Measurements from ENCODE around the gene PTGFRN.

The PTGFRN gene

DNA sequence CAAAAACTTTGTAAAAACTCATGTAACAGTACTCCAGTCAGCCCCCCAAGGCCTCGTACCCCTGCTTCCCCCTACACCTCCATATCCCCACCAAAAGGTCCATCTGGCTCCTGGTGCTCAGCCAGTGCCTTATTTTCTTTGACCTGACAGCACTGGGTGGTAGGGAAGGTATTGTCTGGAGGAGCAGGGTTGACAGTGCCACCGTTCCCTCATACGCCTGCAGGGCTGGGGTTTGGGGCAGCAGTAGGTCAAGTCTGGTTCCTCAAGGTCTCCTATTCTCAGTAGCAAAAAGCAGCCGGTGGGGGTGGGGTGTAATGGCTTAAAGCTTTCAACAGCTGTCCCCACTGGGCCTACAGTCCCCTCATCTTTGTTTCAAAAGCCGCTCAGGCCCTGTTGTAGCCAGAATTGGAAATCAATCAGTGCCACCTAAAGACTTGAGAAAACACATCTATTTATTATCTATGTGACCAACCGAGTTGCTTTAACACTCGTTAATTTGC lies 125.1 kb downstream of the PTGFRN start:
- no peak for DNase-seq (ENCODE audit: low spot score)

DNA sequence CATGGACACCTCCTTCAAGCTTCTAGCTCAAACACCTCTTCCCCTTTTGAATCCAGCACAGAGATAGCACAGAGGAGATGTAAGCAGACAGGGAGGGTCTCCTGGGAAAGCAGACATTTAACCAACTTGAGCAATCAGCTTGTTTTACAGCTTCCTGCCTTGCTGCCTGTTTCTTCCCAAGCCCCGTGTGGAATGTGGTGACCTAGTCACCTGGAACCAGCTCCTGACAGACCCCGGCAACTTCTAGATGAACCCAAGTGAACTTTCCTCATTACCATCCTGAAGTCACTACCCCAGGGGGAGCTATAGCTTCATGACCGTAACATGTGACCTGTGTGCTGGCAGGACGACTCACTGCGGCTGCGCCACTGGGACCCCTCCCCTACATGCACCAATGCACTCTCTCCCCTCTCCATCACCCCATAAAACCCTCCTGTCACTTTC lies 126.3 kb downstream of the PTGFRN start:
- DNase-seq (ENCODE audit: low spot score): no peak

DNA sequence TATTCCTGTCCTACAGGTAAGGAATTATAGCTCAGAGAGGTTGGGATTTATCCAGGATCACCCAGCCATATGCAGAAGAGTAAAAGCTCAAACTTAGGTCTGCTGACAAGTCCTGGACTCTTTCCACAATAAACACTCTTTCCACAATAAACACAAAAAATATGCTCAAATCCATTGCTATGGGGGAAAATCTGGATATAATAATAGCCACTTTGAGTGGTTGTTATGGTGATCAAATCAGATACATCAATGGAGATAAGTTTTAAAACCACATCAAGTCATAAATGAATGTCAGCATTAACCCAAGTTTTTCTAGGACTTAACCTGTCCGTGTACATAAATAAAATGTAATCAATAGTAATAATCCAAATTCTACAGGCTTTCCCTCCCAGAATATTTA lies 128.1 kb downstream of the PTGFRN start:
- no peak for DNase-seq (ENCODE audit: low spot score)

DNA sequence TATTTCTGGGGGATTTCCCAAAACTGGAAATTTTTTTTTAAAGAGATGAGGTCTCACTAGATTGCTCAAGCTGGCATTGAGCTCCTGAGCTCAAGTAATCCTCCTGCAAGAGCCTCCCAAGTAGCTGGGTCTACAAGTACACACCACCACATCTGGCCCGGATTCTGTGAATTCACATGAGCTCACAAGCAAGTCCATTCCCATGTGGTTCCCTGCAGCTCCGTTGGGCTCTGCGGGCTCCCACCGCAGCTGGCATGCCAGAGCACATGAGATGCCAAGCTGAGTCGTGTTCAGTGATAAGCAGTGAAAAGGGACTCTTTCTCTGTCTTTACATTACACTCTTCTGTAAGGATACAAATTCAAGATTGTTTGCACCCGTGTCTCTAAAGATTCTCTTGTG lies 128.5 kb downstream of the PTGFRN start:
- DNase-seq (ENCODE audit: low spot score): no peak

Data from cerebellar cortex (tissue), 1 donor.